ENCODE measurements around the gene AGPAT1. TPM values are rescaled to one million over a fixed set of nuclear protein-coding genes. Genes with fewer than 3 reads are reported as not detected.
"Not testable (repeated sequence)": the region's sequence is repeated elsewhere in the genome, so short reads cannot be mapped to it uniquely, and the experiment has no call there.

The AGPAT1 gene
- polyA plus RNA-seq, 1 donor from 2014 or later, result 17.2 TPM

DNA sequence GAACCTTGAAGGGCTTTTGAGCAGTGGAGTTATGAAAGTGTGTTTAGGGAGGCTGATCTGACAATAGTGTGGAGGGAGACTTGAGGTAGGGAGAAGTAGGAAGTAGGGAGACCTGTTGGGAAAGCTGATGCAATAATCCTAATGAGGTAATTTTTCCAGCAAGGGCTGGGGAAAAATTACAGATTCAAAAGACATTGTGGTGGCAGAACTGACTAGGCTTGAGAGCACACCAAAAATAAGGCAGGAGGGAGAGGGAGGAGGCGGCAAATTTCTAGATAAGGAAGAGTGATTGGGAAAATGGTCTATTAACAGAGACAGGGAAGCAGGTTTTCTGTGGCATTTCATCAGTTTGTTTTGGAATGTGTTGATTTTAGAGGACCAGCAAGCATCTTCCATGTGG, 29.6 kb downstream of the AGPAT1 start:
- Mint-ChIP-seq H3K27ac (no peak overlapping the region), H3K9me3 (peaks cover 0 to 4% (median 0%) of the 10 kb centered on the region in 3 donors), H3K4me1 (peaks cover 0 to 11% (median 6%) of the 10 kb centered on the region in 3 donors), H3K4me3 (no peak overlapping the region), H3K27me3 (peaks cover 37% of the 10 kb centered on the region), H3K36me3 (no peaks in the 10 kb centered on the region)

GRCh38 chr6:32144238-32144637, 31.6 kb downstream of the AGPAT1 start:
- peaks cover 24% of the 10 kb centered on the region for H3K27me3 Mint-ChIP-seq
- H3K9me3 Mint-ChIP-seq, H3K4me3 Mint-ChIP-seq, H3K4me1 Mint-ChIP-seq, H3K27ac Mint-ChIP-seq, H3K36me3 Mint-ChIP-seq: not testable (repeated sequence)

GRCh38 chr6:32140420-32141046, 35.4 kb downstream of the AGPAT1 start:
- peaks cover 3% of the 10 kb centered on the region for H3K27me3 Mint-ChIP-seq
- H3K9me3 Mint-ChIP-seq, result no peaks in the 10 kb centered on the region
- H3K27ac Mint-ChIP-seq, result no peak overlapping the region
- no peak overlapping the region for H3K4me3 Mint-ChIP-seq
- H3K4me1 Mint-ChIP-seq, result no peaks in the 10 kb centered on the region
- peaks cover 1% of the 10 kb centered on the region for H3K36me3 Mint-ChIP-seq

DNA sequence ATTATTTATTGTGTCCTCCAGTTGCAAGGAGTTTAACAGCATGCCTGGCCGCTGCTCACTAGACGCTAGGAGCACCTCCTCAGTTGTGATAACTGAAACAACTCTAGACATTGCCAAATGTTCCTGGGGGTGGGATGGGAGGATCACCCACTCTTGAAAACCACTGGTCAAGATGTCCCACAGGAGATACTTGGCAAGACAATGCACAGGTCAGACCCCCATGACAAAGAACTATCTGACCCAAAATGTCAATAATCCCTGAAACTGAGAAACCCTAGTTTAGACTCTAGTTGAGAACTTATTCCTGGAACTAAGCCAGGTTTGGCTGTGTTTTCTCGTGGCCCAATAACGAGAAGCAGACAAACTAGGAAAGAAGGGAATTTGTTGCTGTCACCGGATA, 36.3 kb downstream of the AGPAT1 start:
- peaks cover 1% of the 10 kb centered on the region for H3K36me3 Mint-ChIP-seq
- H3K4me1 Mint-ChIP-seq, result no peaks in the 10 kb centered on the region
- no peak overlapping the region for H3K4me3 Mint-ChIP-seq

DNA sequence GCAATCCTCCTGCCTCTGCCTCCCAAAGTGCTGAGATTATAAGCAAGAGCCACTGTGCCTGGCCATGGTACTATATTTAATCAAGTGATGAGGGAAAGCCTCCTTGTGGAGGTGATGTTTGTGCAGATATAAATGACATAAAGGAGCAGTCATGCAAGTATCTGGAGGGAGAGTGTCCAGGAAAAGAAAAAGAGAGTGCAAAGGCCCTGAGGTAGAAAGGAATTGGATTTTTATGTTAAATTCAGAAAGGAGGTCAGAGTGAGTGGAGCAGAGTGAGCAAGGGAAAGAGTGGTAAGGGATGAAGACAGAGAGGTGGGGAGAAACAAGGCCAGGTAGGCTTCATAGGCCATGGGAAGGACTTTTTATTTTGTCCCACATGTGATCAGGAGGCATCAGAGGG, 38.4 kb downstream of the AGPAT1 start:
- Mint-ChIP-seq H3K36me3 (peaks cover 1% of the 10 kb centered on the region), H3K9me3 (no peaks in the 10 kb centered on the region), H3K4me3 (no peak overlapping the region), H3K27ac (no peak overlapping the region), H3K4me1 (no peaks in the 10 kb centered on the region), H3K27me3 (peaks cover 8% of the 10 kb centered on the region)

More for the DNA sequence above, 36.3 kb downstream of the AGPAT1 start:
- Mint-ChIP-seq H3K9me3 (no peaks in the 10 kb centered on the region), H3K27ac (no peak overlapping the region), H3K27me3 (peaks cover 6% of the 10 kb centered on the region)

DNA sequence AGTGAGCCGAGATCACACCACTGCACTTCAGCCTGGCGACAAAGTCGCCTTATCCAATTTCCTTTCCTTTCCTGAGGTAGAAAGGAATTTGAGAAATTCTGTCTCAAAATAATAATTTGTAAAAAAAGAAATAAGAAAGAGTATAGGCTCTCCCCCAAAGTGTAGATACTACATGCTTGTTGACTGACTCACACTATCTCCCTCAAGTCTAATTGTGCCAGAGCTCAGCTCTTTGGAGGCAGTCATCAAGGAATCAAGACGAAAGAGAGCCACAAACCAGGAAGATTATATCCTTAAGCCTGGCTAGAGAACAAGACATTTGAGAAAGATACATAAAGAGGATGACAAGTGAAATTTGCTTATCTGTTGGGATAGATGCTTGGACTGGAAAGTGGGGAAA, 42.1 kb downstream of the AGPAT1 start:
- Mint-ChIP-seq H3K9me3 (peaks cover 0 to 2% (median 0%) of the 10 kb centered on the region in 3 donors), H3K4me1 (peaks cover 3 to 13% (median 12%) of the 10 kb centered on the region in 3 donors), H3K27ac (no peak overlapping the region), H3K4me3 (no peak overlapping the region), H3K27me3 (peaks cover 9% of the 10 kb centered on the region), H3K36me3 (no peaks in the 10 kb centered on the region)

DNA sequence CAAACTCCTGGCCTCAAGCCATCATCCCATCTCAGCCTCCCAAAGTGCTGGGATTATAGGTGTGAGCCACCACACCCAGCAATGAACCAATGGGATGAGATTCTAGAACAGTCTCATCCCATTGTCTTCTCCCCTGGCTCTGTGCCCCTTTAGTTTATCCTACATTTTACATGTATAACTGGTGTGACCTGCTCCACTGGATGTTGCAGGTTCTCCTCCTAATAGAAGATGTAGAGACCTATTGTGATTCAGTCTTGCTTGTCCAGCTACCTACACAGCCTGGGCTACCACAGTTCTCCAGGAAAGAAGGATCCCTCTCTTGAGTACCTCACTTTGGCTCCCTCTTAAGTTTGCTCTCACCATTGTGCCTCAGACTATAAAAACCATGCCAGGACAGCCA, 43.8 kb downstream of the AGPAT1 start:
- Mint-ChIP-seq H3K36me3 (peaks cover 3% of the 10 kb centered on the region), H3K4me1 (peaks cover 11 to 23% (median 20%) of the 10 kb centered on the region in 3 donors), H3K27me3 (peaks cover 9% of the 10 kb centered on the region), H3K27ac (no peak overlapping the region), H3K4me3 (peak overlapping the region in 1 of 4 donors; percentile 18), H3K9me3 (peaks cover 0 to 2% (median 0%) of the 10 kb centered on the region in 3 donors)

GRCh38 chr6:32131439-32131948, 44.4 kb downstream of the AGPAT1 start:
- peaks cover 6% of the 10 kb centered on the region for H3K36me3 Mint-ChIP-seq
- H3K27ac Mint-ChIP-seq, result peak overlapping the region in 1 of 3 donors; percentile 27
- H3K4me3 Mint-ChIP-seq, result peak overlapping the region; percentile 39 to 56 (median 50)
- peaks cover 9% of the 10 kb centered on the region for H3K27me3 Mint-ChIP-seq
- peaks cover 0 to 2% (median 0%) of the 10 kb centered on the region in 3 donors for H3K9me3 Mint-ChIP-seq
- peaks cover 15 to 28% (median 24%) of the 10 kb centered on the region in 3 donors for H3K4me1 Mint-ChIP-seq

DNA sequence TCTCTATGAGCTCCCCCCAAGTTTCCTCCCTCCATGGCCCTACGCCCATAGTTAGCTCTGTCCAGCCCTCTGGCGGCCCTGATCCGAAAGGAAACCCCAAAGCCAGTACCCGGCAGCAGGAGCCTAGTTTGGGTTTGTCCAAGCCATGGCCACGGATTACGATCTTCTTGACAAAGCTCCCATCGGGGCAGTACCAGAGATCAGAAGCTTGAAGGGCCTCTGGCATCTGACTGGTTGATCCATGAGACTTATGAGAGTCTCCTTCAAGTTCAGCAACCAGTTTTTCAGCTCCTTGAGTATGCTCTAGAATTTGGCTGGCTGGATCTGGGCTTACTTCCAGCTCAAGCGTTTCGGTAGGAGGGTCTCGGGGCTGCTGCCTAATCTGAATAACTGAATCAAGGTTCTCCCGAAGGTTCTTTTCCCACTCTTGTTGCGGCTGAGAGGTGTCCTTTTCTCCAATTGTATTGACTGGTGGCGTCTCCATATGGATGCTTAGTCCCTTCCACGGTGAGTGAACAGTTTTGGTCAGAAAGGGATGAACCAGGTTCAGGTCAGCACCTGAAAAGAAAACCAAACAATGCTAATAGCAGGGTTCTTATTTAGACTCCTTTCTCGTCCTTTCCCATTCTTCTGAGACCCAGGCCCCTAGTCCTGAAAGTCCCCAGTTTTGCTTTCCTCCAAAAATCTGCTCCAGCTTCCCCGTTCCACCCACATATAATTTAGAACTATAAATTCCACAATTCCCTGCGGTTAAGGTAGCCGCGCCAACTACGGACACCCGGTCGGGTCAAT, 46.4 kb downstream of the AGPAT1 start:
- peak overlapping the region; percentile 86 to 98 (median 94) for H3K4me3 Mint-ChIP-seq
- peaks cover 6% of the 10 kb centered on the region for H3K36me3 Mint-ChIP-seq
- H3K9me3 Mint-ChIP-seq, result peaks cover 0 to 2% (median 0%) of the 10 kb centered on the region in 3 donors
- peaks cover 18 to 33% (median 24%) of the 10 kb centered on the region in 3 donors for H3K4me1 Mint-ChIP-seq
- H3K27ac Mint-ChIP-seq, result peak overlapping the region; percentile 77 to 95 (median 91)
- peaks cover 5% of the 10 kb centered on the region for H3K27me3 Mint-ChIP-seq

DNA sequence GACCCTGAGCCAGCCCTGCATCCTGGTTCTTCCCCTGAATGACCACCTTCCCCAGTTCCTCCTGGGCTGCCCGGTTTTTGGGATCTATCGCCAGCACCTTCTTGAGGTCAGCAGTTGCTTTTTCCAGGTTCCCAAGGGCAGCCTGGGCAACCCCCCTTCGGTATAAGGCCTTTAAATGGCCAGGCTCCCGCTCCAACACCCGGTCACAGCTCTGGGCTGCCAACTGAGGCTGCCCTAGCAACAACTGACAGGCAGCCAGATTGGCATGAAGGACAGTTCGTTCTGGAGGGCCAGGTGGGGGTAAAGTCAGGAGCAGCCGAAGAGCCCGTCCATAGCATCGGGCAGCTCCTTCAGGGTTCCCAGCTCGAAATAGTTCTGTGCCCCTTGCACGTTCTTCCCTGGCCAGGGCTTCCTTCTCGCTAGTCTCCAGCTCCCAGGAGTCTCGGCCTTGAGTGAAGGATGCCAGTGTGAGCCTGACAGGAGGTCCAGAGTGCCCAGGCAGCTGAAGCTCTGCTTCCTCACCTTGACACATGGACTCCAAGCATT, 47.1 kb downstream of the AGPAT1 start:
- Mint-ChIP-seq H3K4me1 (peaks cover 20 to 37% (median 24%) of the 10 kb centered on the region in 3 donors), H3K36me3 (peaks cover 6% of the 10 kb centered on the region), H3K9me3 (peaks cover 0 to 2% (median 0%) of the 10 kb centered on the region in 3 donors), H3K27me3 (peaks cover 4% of the 10 kb centered on the region), H3K27ac (peak overlapping the region; percentile 89 to 98 (median 92)), H3K4me3 (peak overlapping the region; percentile 93 to 100 (median 100))

- peak within 1 kb of the TSS; percentile 93 to 100 (median 100) for H3K4me3 Mint-ChIP-seq
- peaks cover 0 to 2% (median 0%) of the 10 kb centered on the region in 3 donors for H3K9me3 Mint-ChIP-seq
- H3K36me3 Mint-ChIP-seq, result peaks cover 6% of the 10 kb centered on the region
- H3K27ac Mint-ChIP-seq, result peak within 1 kb of the TSS; percentile 89 to 98 (median 92)
- peaks cover 3% of the 10 kb centered on the region for H3K27me3 Mint-ChIP-seq
- peaks cover 20 to 39% (median 24%) of the 10 kb centered on the region in 3 donors for H3K4me1 Mint-ChIP-seq
Observed at GRCh38 chr6:32127717-32128592, 47.9 kb downstream of the AGPAT1 start, which contains the start of gene ATF6B. Gene ATF6B (minus strand): TSS chr6:32128246. CDS start chr6:32128207, 39 bp downstream.

- Mint-ChIP-seq H3K9me3 (peaks cover 0 to 2% (median 0%) of the 10 kb centered on the region in 3 donors), H3K36me3 (peaks cover 6% of the 10 kb centered on the region), H3K4me1 (peaks cover 20 to 39% (median 24%) of the 10 kb centered on the region in 3 donors), H3K4me3 (peak overlapping the region; percentile 93 to 100 (median 100)), H3K27me3 (peaks cover 2% of the 10 kb centered on the region), H3K27ac (peak overlapping the region; percentile 89 to 98 (median 92))
Observed at GRCh38 chr6:32127409-32127716, 48.5 kb downstream of the AGPAT1 start.

DNA sequence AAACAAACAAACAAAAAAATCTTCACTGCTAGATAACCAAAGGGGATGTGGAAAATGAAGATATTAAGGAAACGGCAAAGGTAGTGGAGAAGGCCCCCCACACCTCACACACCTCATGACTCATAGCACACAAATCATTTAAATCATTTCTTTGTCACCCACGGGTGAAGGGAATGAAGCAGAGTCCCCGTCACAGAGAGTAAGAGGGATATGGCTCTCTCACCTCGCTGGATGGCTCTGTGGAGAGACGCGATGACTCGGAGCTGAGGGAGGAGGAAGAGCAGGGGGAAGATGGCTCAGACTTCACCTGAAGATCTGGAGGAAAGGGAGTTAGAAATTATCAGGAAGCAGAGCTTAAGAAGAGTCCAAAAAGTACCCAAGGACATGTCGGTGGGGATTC, 49.0 kb downstream of the AGPAT1 start:
- Mint-ChIP-seq H3K27ac (peak overlapping the region; percentile 39 to 98 (median 89)), H3K4me3 (peak overlapping the region; percentile 76 to 100 (median 96)), H3K36me3 (peaks cover 6% of the 10 kb centered on the region), H3K27me3 (no peaks in the 10 kb centered on the region), H3K9me3 (peaks cover 0 to 2% (median 0%) of the 10 kb centered on the region in 3 donors), H3K4me1 (peaks cover 20 to 39% (median 24%) of the 10 kb centered on the region in 3 donors)

DNA sequence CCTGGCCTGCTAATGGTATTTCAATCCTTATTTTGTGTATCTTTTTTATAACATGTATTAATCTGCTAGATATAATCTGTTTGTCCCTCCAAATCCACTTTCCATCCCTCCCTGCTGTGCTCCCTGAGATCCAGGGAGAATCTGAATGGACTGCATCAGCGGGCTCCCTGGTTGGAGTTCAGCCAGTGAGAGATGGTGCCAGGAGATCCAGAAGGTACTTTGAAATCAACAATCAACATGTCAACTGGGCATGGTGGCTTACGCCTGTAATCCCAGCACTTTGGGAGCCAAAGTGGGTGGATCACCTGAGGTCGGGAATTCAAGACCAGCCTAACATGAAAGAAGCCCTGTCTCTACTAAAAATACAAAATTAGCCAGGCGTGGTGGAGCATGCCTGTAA, 52.2 kb downstream of the AGPAT1 start:
- Mint-ChIP-seq H3K4me1 (peaks cover 16 to 30% (median 21%) of the 10 kb centered on the region in 3 donors), H3K36me3 (peaks cover 7% of the 10 kb centered on the region), H3K27me3 (no peaks in the 10 kb centered on the region), H3K27ac (peak overlapping the region in 1 of 3 donors; percentile 39), H3K4me3 (no peak overlapping the region), H3K9me3 (no peaks in the 10 kb centered on the region)

Data from IgD-negative memory B cell (primary cell).